Activated CD4-positive, alpha-beta T cell treated with anti-CD3 and anti-CD28 coated beads, Interleukin-2, amount 10 ng/mL, durations not matched to agents 7 days and 5 days (primary cell): ENCODE measurements around the gene KHDC1L. TPM values are rescaled to one million over a fixed set of nuclear protein-coding genes. Genes with fewer than 3 reads are reported as not detected.
"Not testable (repeated sequence)": the region's sequence is repeated elsewhere in the genome, so short reads cannot be mapped to it uniquely, and the experiment has no call there.

ENCODE experiments used
- CTCF ChIA-PET: fragments of 350-600 bp; sonication (Branson Sonifier 250); formaldehyde crosslinking; loops from one replicate; lab custom pipeline; 2021; ENCODE audit warnings: antibody characterized with exemption; lab: Charles Lee
- POLR2A ChIA-PET: fragments of 350-600 bp; sonication (Branson Sonifier 250); formaldehyde crosslinking; loops from one replicate; lab custom pipeline; 2021; ENCODE audit warnings: antibody characterized with exemption; lab: Charles Lee
- DNase-seq: peaks from one replicate; pipeline ENCODE4 v3.0.0-alpha.2; 2020
- H3K27ac Mint-ChIP-seq: one replicate; pipeline ENCODE4 v1.8.0; 2021; ENCODE audit warnings: mild to moderate bottlenecking, moderate library complexity, mixed read lengths
- H3K27me3 Mint-ChIP-seq: one replicate; pipeline ENCODE4 v1.8.0; 2021; ENCODE audit warnings: mixed read lengths
- H3K36me3 Mint-ChIP-seq: one replicate; pipeline ENCODE4 v1.8.0; 2021; ENCODE audit warnings: low read depth, mixed read lengths
- H3K4me1 Mint-ChIP-seq: one replicate; pipeline ENCODE4 v1.8.0; 2021; ENCODE audit warnings: mixed read lengths
- H3K4me3 Mint-ChIP-seq: one replicate; pipeline ENCODE4 v1.8.0; 2021; ENCODE audit warnings: mild to moderate bottlenecking, moderate library complexity, mixed read lengths
- H3K9me3 Mint-ChIP-seq: one replicate; pipeline ENCODE4 v1.8.0; 2021; ENCODE audit warnings: mixed read lengths
- total RNA-seq, 2 experiments: library from RNA; stranded (reverse); gene quantifications; one replicate each; pipeline ENCODE4 v1.2.3, GENCODE V29; 2021

The KHDC1L gene
- under 1 TPM in 1 of 2 experiments, not detected in 1; 0.35 TPM for total RNA-seq

- H3K27me3 Mint-ChIP-seq = no peaks in the 10 kb centered on the region
- POLR2A ChIA-PET = no interaction called here
- no peaks in the 10 kb centered on the region for H3K4me1 Mint-ChIP-seq
- H3K4me3 Mint-ChIP-seq = no peak within 1 kb of the TSS
- H3K9me3 Mint-ChIP-seq = no peaks in the 10 kb centered on the region
- DNase-seq = no peak
- CTCF ChIA-PET = interaction anchor here (0.6 kb wide), 1 partner anchor 66 kb away, joined by 3 read pairs; no protein-coding TSS in a partner anchor
- H3K36me3 Mint-ChIP-seq = no peaks in the 10 kb centered on the region
- no peak within 1 kb of the TSS for H3K27ac Mint-ChIP-seq
These were observed at the start of gene KHDC1L for GRCh38 chr6:73225396-73225795. Gene KHDC1L, minus strand, starts transcription at chr6:73225496. Its CDS starts 88 bp downstream, at chr6:73225408.

GRCh38 chr6:73269296-73269695 lies 44.0 kb upstream of the KHDC1L start:
- CTCF ChIA-PET = interaction anchor here (1.4 kb wide), 1 partner anchor 13 kb away, joined by 6 read pairs; no protein-coding TSS in a partner anchor
- H3K4me1 Mint-ChIP-seq = peaks cover 19% of the 10 kb centered on the region
- DNase-seq, H3K9me3 Mint-ChIP-seq, POLR2A ChIA-PET, H3K4me3 Mint-ChIP-seq, H3K27me3 Mint-ChIP-seq, H3K27ac Mint-ChIP-seq: not testable (repeated sequence)
- peaks cover 33% of the 10 kb centered on the region for H3K36me3 Mint-ChIP-seq

DNA sequence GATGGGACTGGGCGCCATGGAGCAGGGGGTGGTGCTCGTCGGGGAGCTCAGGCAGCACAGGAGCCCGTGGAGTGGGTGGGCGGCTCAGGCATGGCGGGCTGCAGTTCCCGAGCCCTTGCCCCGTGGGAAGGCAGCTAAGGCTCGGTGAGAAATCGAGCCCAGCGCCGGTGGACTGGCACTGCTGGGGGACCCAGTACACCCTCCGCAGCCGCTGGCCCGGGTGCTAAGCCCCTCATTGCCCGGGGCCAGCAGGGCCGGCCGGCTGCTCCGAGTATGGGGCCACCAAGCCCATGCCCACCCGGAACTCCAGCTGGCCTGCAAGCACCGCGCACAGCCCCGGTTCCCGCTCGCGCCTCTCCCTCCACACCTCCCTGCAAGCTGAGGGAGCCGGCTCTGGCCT lies 43.6 kb upstream of the KHDC1L start:
- H3K27me3 Mint-ChIP-seq, POLR2A ChIA-PET, DNase-seq, H3K4me3 Mint-ChIP-seq, H3K27ac Mint-ChIP-seq, H3K9me3 Mint-ChIP-seq: not testable (repeated sequence)
- Mint-ChIP-seq H3K36me3 (peaks cover 31% of the 10 kb centered on the region), H3K4me1 (peaks cover 23% of the 10 kb centered on the region)
- CTCF ChIA-PET = interaction anchor here (0.8 to 1.4 kb wide), 3 partner anchors 9 to 22 kb away, joined by 3 to 6 read pairs (median 4); no protein-coding TSS in a partner anchor

GRCh38 chr6:73264446-73264845 lies 39.1 kb upstream of the KHDC1L start:
- ChIA-PET POLR2A (no interaction called here), CTCF (interaction anchor here (0.9 kb wide), 1 partner anchor 12 kb away, joined by 3 read pairs; no protein-coding TSS in a partner anchor)
- H3K4me1 Mint-ChIP-seq = peaks cover 35% of the 10 kb centered on the region
- H3K4me3 Mint-ChIP-seq = peak overlapping the region; percentile 78
- no peaks in the 10 kb centered on the region for H3K27me3 Mint-ChIP-seq
- H3K36me3 Mint-ChIP-seq = peaks cover 27% of the 10 kb centered on the region
- H3K27ac Mint-ChIP-seq = peak overlapping the region; percentile 42
- DNase-seq = no peak
- no peaks in the 10 kb centered on the region for H3K9me3 Mint-ChIP-seq

DNA sequence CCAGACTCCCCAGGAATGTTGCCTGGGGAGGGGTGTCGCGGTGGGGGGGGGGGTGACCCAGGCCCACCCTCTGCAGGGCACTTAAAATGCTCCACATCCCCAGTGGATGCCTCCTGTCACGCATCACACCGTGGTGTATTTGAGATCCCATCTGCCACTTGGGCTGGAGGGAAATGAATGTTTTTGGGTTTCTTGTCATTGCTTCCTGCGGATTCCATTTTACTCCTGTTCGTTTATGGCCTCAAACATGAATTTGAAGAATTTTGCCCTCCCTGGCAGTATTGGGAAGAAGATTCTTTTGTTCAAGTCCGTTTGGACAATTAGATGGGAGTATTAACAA lies 38.2 kb upstream of the KHDC1L start:
- H3K36me3 Mint-ChIP-seq = peaks cover 26% of the 10 kb centered on the region
- peak overlapping the region; percentile 78 for H3K4me3 Mint-ChIP-seq
- CTCF ChIA-PET = no interaction called here
- POLR2A ChIA-PET = no interaction called here
- no peak for DNase-seq
- H3K9me3 Mint-ChIP-seq = no peaks in the 10 kb centered on the region
- peaks cover 35% of the 10 kb centered on the region for H3K4me1 Mint-ChIP-seq
- H3K27ac Mint-ChIP-seq = peak overlapping the region; percentile 84
- H3K27me3 Mint-ChIP-seq = no peaks in the 10 kb centered on the region

DNA sequence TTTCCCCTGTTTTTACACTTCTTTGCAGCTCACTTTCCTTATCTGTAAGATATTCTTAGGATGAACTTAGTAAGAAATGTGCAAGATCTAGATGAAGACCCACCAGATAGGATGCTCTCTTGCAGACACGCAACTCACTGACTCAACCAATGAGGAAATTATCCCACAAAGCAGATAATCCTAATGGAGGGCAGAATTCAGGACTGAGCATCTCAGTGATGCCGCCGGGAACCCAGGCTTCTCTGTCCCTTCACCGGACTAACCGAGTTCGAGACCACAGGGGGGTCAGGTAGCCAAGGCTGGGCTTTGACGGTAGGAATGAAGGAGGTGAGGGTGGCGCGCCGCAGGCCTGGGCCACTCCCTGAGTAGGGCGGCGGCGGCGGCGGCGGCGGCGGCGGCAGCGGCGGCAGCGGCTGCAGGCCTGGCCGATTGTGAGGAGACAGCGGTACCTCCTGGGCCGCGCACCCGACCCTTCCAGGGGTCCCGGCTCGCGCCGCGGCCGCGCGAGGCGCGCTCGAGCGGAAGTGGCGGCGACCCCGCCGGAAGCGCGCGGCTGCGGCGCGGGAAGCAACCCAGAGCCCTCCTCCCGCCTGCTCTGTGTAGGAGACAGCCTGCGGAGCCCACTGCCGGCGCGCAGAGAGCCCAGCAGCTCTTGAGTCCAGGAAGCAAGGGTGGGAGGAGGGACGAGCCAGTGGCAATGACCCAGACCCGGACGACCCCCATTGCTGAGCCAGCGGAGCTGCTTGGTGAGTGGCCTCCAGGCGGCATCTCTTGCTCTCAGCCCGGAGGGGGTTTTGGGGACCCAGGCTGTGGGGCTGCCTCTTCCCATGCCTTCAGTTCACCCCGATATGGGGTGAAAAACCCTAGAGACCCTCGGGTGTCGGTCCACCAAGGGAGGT lies 37.6 kb upstream of the KHDC1L start, which contains the start of gene KHDC1:
Gene KHDC1 (minus strand): TSS at position 526 of the 899 bp plus-strand sequence. CDS start 20,679 bp downstream, outside the sequence.
- Mint-ChIP-seq H3K27me3 (no peaks in the 10 kb centered on the region), H3K4me3 (peak within 1 kb of the TSS; percentile 78), H3K27ac (peak within 1 kb of the TSS; percentile 85), H3K9me3 (no peaks in the 10 kb centered on the region), H3K4me1 (peaks cover 35% of the 10 kb centered on the region), H3K36me3 (peaks cover 24% of the 10 kb centered on the region)
- ChIA-PET CTCF (no interaction called here), POLR2A (interaction anchor here (0.6 kb wide), 1 partner anchor 38 kb away, joined by 4 read pairs; no protein-coding TSS in a partner anchor)
- DNase-seq = peak; percentile 59

- Mint-ChIP-seq H3K27me3 (no peaks in the 10 kb centered on the region), H3K4me1 (peaks cover 10% of the 10 kb centered on the region), H3K36me3 (peaks cover 2% of the 10 kb centered on the region), H3K4me3 (no peak overlapping the region), H3K9me3 (no peaks in the 10 kb centered on the region), H3K27ac (no peak overlapping the region)
- no peak for DNase-seq
- ChIA-PET POLR2A (no interaction called here), CTCF (no interaction called here)
These were observed 33.4 kb upstream of the KHDC1L start for GRCh38 chr6:73258721-73259120.

- H3K27me3 Mint-ChIP-seq, DNase-seq, H3K4me3 Mint-ChIP-seq, H3K9me3 Mint-ChIP-seq, H3K36me3 Mint-ChIP-seq, H3K4me1 Mint-ChIP-seq, H3K27ac Mint-ChIP-seq: not testable (repeated sequence)
- ChIA-PET CTCF (interaction anchor here (0.7 kb wide), 1 partner anchor 172 kb away, joined by 3 read pairs; no protein-coding TSS in a partner anchor), POLR2A (interaction anchor here (0.6 kb wide), 1 partner anchor 532 kb away, joined by 5 read pairs; no protein-coding TSS in a partner anchor)
These were observed 29.0 kb upstream of the KHDC1L start for GRCh38 chr6:73254323-73254722.

GRCh38 chr6:73252703-73253102 lies 27.4 kb upstream of the KHDC1L start:
- ChIA-PET CTCF (interaction anchor here (0.6 to 0.7 kb wide), 2 partner anchors 9 kb away, joined by 4 read pairs; no protein-coding TSS in a partner anchor), POLR2A (interaction anchor here (0.6 kb wide), 1 partner anchor 56 kb away, joined by 3 read pairs; no protein-coding TSS in a partner anchor)
- no peak overlapping the region for H3K4me3 Mint-ChIP-seq
- no peaks in the 10 kb centered on the region for H3K36me3 Mint-ChIP-seq
- no peaks in the 10 kb centered on the region for H3K4me1 Mint-ChIP-seq
- no peak for DNase-seq
- H3K27ac Mint-ChIP-seq = no peak overlapping the region
- H3K9me3 Mint-ChIP-seq = no peaks in the 10 kb centered on the region
- no peaks in the 10 kb centered on the region for H3K27me3 Mint-ChIP-seq

DNA sequence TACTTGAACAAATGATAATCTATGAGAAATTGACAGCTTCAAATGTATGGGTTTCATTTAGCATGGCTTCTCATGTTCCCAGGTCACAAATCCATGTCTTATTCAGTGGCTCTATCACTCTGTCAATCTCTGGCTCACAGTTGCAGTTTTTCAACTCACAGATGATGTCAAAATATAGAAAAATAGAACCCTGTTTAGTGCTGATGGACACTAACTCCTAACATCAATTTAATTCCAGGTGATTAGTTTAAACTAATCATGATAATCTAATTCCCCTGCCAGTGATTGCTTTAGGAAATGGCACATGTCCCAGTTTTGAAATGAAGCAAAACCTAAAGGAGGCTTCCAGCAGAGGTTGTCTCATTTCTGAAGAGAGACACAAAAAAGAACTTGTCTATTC lies 24.7 kb upstream of the KHDC1L start:
- Mint-ChIP-seq H3K27ac (no peak overlapping the region), H3K4me3 (no peak overlapping the region), H3K27me3 (peaks cover 3% of the 10 kb centered on the region), H3K9me3 (no peaks in the 10 kb centered on the region), H3K36me3 (no peaks in the 10 kb centered on the region), H3K4me1 (no peaks in the 10 kb centered on the region)
- CTCF ChIA-PET = no interaction called here
- POLR2A ChIA-PET = no interaction called here
- no peak for DNase-seq

DNA sequence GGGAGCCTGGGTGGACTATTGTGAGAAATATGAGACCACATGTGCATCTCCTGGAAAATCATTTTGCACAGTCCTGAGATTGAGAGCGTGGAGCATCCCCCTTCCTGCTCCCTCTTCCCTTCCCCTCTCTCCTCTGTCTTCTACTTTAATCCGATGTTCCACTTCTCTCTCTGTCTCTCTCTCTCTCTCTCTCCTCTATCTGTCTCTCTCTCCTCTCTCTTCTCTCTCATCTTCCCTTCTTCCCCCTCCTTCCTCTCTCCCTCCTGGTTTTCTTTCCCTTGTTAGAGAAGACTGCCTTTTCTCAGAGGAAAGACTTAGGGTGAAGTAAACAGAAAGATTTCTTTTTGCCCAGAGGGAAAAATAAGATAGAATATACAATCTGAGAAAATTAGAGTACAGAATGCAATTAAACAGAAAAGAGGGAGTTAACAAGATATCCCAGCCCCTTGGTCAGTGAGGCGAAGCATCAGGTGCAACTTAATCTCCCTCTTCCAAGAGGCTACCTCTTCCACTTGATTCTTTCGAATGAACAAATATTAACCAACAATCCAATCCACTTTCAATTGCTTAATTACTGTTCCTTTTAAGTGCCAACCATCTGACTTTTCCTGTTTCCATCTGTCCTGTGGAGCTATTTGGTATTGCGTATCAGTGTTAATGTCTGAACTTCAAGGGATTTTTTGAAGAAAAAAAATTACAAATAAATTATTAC lies 23.1 kb upstream of the KHDC1L start:
- H3K9me3 Mint-ChIP-seq = no peaks in the 10 kb centered on the region
- H3K27me3 Mint-ChIP-seq = peaks cover 6% of the 10 kb centered on the region
- ChIA-PET CTCF (no interaction called here), POLR2A (no interaction called here)
- H3K27ac Mint-ChIP-seq = no peak overlapping the region
- no peak overlapping the region for H3K4me3 Mint-ChIP-seq
- no peaks in the 10 kb centered on the region for H3K36me3 Mint-ChIP-seq
- no peak for DNase-seq
- H3K4me1 Mint-ChIP-seq = no peaks in the 10 kb centered on the region

DNA sequence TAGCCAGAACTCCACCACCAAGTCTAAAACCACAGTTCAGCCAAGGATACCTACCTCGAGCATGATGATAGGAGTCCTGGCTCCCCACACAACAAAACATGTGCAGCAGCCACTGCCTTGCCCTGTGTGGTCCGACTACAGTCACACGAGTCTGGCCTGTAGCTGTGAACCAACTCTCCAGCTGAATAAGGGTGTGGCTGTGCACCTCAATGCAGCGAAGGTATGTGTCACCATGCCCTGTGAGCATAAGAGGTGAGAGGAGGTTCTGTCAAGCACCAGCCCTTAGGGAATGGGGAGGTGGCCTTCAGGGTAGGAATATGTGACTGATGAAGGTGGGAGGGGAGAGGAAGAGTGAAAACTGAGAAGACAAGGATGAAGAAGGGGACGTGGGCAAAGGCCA lies 16.7 kb upstream of the KHDC1L start:
- Mint-ChIP-seq H3K36me3 (no peaks in the 10 kb centered on the region), H3K27me3 (peaks cover 7% of the 10 kb centered on the region), H3K9me3 (no peaks in the 10 kb centered on the region), H3K27ac (no peak overlapping the region), H3K4me3 (no peak overlapping the region), H3K4me1 (no peaks in the 10 kb centered on the region)
- DNase-seq = no peak
- ChIA-PET CTCF (no interaction called here), POLR2A (no interaction called here)
